ENCODE data around the gene MAPK8. TPM values are rescaled to one million over a fixed set of nuclear protein-coding genes. Genes with fewer than 3 reads are reported as not detected.

MAPK8 gene
- total RNA-seq, 4 donors from 2014 or later, result 35.3 to 61.9 (median 42.5) TPM

GRCh38 chr10:48464121-48464870 lies 157.8 kb downstream of the MAPK8 start:
- Histone ChIP-seq H3K4me1 (peaks cover 21% of the 10 kb centered on the region), H3K4me3 (no peak overlapping the region), H3K27me3 (peaks cover 9% of the 10 kb centered on the region), H3K27ac (no peak overlapping the region), H3K36me3 (no peaks in the 10 kb centered on the region), H3K9me3 (no peaks in the 10 kb centered on the region)
- peak; percentile 34 to 65 for DNase-seq (ENCODE audit: low spot score in 2 of 2)
- no peak for TF ChIP-seq EP300 (IDR thresholded peaks at IDR 0.05)
- TF ChIP-seq CTCF (IDR thresholded peaks at IDR 0.05), result no peak
- no peak for TF ChIP-seq POLR2A (IDR thresholded peaks at IDR 0.05)
- TF ChIP-seq POLR2AphosphoS5 (IDR thresholded peaks at IDR 0.05), result no peak
- 76% methylated on average over 8 of the region's 9 CpGs for WGBS

DNA sequence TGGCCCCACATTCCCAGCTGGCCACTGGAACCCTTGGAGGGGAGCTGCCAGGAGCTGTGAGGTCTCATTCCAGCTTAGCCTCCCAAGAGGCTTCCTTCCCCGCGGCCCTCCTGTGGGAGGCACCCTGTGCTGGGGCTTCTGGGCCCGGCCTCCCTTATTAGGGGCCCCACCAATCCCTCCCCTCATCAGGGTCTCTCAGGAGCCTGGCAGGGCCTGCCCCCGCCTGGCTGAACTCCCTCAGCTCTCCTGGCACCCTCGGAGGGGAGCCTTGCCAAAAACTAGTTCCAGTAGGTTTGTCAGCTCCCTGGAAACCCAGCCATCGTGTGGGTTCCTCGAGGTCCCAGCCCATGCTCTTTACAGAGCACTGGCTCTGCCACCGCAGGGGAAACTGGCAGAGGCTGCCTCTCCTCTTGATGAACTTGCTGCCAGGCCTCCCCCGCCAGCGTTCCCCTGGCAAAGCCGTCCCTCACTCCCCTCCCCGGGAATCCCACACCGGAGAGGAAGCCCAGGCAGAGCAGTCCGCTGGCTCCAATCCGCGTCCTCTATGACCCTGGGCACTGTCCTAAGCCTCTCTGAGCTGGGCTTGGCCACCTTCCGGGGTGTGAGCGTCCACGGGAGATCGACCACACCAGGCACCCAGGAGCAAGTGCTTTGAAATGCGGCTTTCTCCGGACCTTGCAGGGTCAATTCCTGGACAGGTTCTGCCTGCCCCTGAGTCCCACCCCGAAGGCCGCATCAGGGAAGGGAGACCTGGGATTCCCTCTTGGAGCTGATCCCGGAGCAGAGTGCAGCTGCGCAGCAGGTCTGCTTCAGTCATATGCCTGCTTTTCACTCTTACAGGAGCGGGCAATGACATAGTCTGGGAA lies 158.6 kb downstream of the MAPK8 start:
- Histone ChIP-seq H3K4me1 (peaks cover 21% of the 10 kb centered on the region), H3K27me3 (peaks cover 9% of the 10 kb centered on the region), H3K27ac (no peak overlapping the region), H3K9me3 (no peaks in the 10 kb centered on the region), H3K4me3 (peak overlapping the region; percentile 40), H3K36me3 (no peaks in the 10 kb centered on the region)
- 26% methylated on average over 13 of the region's 27 CpGs for WGBS
- TF ChIP-seq POLR2AphosphoS5 (IDR thresholded peaks at IDR 0.05), result no peak
- TF ChIP-seq CTCF (IDR thresholded peaks at IDR 0.05), result no peak
- TF ChIP-seq POLR2A (IDR thresholded peaks at IDR 0.05), result no peak
- no peak for TF ChIP-seq EP300 (IDR thresholded peaks at IDR 0.05)
- DNase-seq (ENCODE audit: low spot score in 2 of 2), result peak; percentile 59 to 69

GRCh38 chr10:48465860-48466521 lies 159.5 kb downstream of the MAPK8 start:
- peaks cover 21% of the 10 kb centered on the region for H3K4me1 ChIP-seq
- H3K9me3 ChIP-seq, result no peaks in the 10 kb centered on the region
- no peaks in the 10 kb centered on the region for H3K36me3 ChIP-seq
- peak; percentile 54 to 76 for DNase-seq (ENCODE audit: low spot score in 2 of 2)
- H3K4me3 ChIP-seq, result peak overlapping the region; percentile 40
- H3K27ac ChIP-seq, result no peak overlapping the region
- WGBS, result 62% methylated on average over 4 of the region's 42 CpGs
- peaks cover 9% of the 10 kb centered on the region for H3K27me3 ChIP-seq
- TF ChIP-seq CTCF (IDR thresholded peaks at IDR 0.05) (no peak), POLR2AphosphoS5 (IDR thresholded peaks at IDR 0.05) (no peak), EP300 (IDR thresholded peaks at IDR 0.05) (no peak), POLR2A (IDR thresholded peaks at IDR 0.05) (no peak)

- TF ChIP-seq POLR2AphosphoS5 (IDR thresholded peaks at IDR 0.05) (no peak), CTCF (IDR thresholded peaks at IDR 0.05) (no peak), EP300 (IDR thresholded peaks at IDR 0.05) (no peak), POLR2A (IDR thresholded peaks at IDR 0.05) (no peak)
- Histone ChIP-seq H3K27me3 (peaks cover 9% of the 10 kb centered on the region), H3K9me3 (no peaks in the 10 kb centered on the region), H3K36me3 (no peaks in the 10 kb centered on the region), H3K4me1 (peaks cover 27% of the 10 kb centered on the region), H3K4me3 (peak overlapping the region; percentile 40), H3K27ac (no peak overlapping the region)
- DNase-seq (ENCODE audit: low spot score in 2 of 2), result peak; percentile 51 to 53
- WGBS, result 80% methylated on average over 1 of the region's 43 CpGs
Measured at GRCh38 chr10:48466611-48467240, 160.2 kb downstream of the MAPK8 start.

Data from suprapubic skin (tissue), 4 donors.